CD14-positive monocyte (primary cell): ENCODE results near the gene NME7. TPM values are rescaled to one million over a fixed set of nuclear protein-coding genes. Genes with fewer than 3 reads are reported as not detected.

Experiments
- DNase-seq, 3 donors: peaks; one replicate each; pipeline ENCODE4 v3.0.0-alpha.2; 2011 to 2022
- H2AFZ ChIP-seq: 2 replicates; pipeline ENCODE4 v1.6.0; 2012; ENCODE audit warnings: mild to moderate bottlenecking, low read depth, low read length, inconsistent platforms; ENCODE audit not compliant: insufficient read depth, poor library complexity, severe bottlenecking
- H3K27ac ChIP-seq, 2 donors: 1 replicate in 1 of 2; 2 replicates in 1 of 2; pipeline ENCODE4 v1.5.1; 2012 to 2013; ENCODE audit warnings: low read length in 2 of 2, control low read depth in 1 of 2, inconsistent platforms in 1 of 2, low read depth in 1 of 2, mild to moderate bottlenecking in 1 of 2
- H3K27me3 ChIP-seq, 2 donors: one replicate each; pipeline versions ENCODE4 v1.6.0 to v1.6.1; 2011 to 2013; ENCODE audit warnings: low read length in 2 of 2; ENCODE audit not compliant: control insufficient read depth in 2 of 2, insufficient read depth in 2 of 2
- H3K36me3 ChIP-seq, 2 donors: replicated peaks in 1 of 2; 1 replicate in 1 of 2; 2 replicates in 1 of 2; pipeline versions ENCODE4 v1.5.1 to v1.6.1; 2012 to 2013; ENCODE audit warnings: low read length in 2 of 2, control low read depth in 1 of 2, inconsistent platforms in 1 of 2, mild to moderate bottlenecking in 1 of 2; ENCODE audit not compliant: insufficient read depth in 2 of 2, control insufficient read depth in 1 of 2
- H3K4me1 ChIP-seq, 2 donors: 1 replicate in 1 of 2; 2 replicates in 1 of 2; pipeline versions ENCODE4 v1.5.1 to v1.6.1; 2012 to 2013; ENCODE audit warnings: low read length in 2 of 2, control low read depth in 1 of 2, inconsistent platforms in 1 of 2, mild to moderate bottlenecking in 1 of 2, moderate library complexity in 1 of 2; ENCODE audit not compliant: insufficient read depth in 2 of 2, control insufficient read depth in 1 of 2
- H3K4me2 ChIP-seq: replicated peaks from 2 replicates; pipeline ENCODE3; 2012; ENCODE audit warnings: low read length, moderate library complexity, mild to moderate bottlenecking; ENCODE audit not compliant: poor library complexity, severe bottlenecking; ENCODE audit errors: extremely low read depth
- H3K4me3 ChIP-seq, 3 experiments: fragments of 200-600 bp in 1 of 3; sonication (generic) in 1 of 3; replicated peaks in 1 of 3; 1 replicate in 2 of 3; 2 replicates in 1 of 3; pipeline ENCODE4 v1.5.1; 2011 to 2013; ENCODE audit warnings: low read length in 3 of 3, mild to moderate bottlenecking in 3 of 3, control low read depth in 2 of 3, low read depth in 2 of 3, inconsistent platforms in 1 of 3, moderate library complexity in 1 of 3
- H3K79me2 ChIP-seq: 2 replicates; pipeline ENCODE4 v1.6.0; 2012; ENCODE audit warnings: mild to moderate bottlenecking, control low read depth, inconsistent platforms, low read length, moderate library complexity; ENCODE audit not compliant: insufficient read depth
- H3K9ac ChIP-seq: 2 replicates; pipeline ENCODE4 v1.6.0; 2017; ENCODE audit warnings: low read length, mild to moderate bottlenecking; ENCODE audit not compliant: insufficient read depth, poor library complexity, severe bottlenecking
- H3K9me3 ChIP-seq, 2 donors: replicated peaks in 1 of 2; 1 replicate in 1 of 2; 2 replicates in 1 of 2; pipeline versions ENCODE4 v1.5.1 to v1.6.1; 2012 to 2013; ENCODE audit warnings: low read length in 2 of 2, control low read depth in 1 of 2; ENCODE audit not compliant: control insufficient read depth in 1 of 2, insufficient read depth in 1 of 2
- H4K20me1 ChIP-seq: 2 replicates; pipeline ENCODE4 v1.6.0; 2012; ENCODE audit warnings: mild to moderate bottlenecking, low read length, control low read depth, moderate library complexity; ENCODE audit not compliant: insufficient read depth
- H3K27ac Mint-ChIP-seq, 7 donors: one replicate each; pipeline ENCODE4 v1.8.0; 2020; ENCODE audit warnings: mild to moderate bottlenecking in 7 of 7, mixed read lengths in 7 of 7, moderate library complexity in 6 of 7, inconsistent platforms in 2 of 7
- H3K27me3 Mint-ChIP-seq, 3 donors: one replicate each; pipeline ENCODE4 v1.8.0; 2021 to 2022; ENCODE audit warnings: low read depth in 3 of 3, mild to moderate bottlenecking in 3 of 3, mixed read lengths in 3 of 3, moderate library complexity in 3 of 3, inconsistent platforms in 1 of 3
- H3K36me3 Mint-ChIP-seq, 2 donors: one replicate each; pipeline ENCODE4 v1.8.0; 2020; ENCODE audit warnings: mixed read lengths in 2 of 2, inconsistent platforms in 1 of 2, mild to moderate bottlenecking in 1 of 2
- H3K4me1 Mint-ChIP-seq: one replicate; pipeline ENCODE4 v1.8.0; 2020; ENCODE audit warnings: mild to moderate bottlenecking, mixed read lengths
- H3K4me3 Mint-ChIP-seq, 2 donors: one replicate each; pipeline ENCODE4 v1.8.0; 2020; ENCODE audit warnings: mild to moderate bottlenecking in 2 of 2, mixed read lengths in 2 of 2, moderate library complexity in 1 of 2
- H3K9me3 Mint-ChIP-seq, 7 donors: one replicate each; pipeline ENCODE4 v1.8.0; 2020 to 2022; ENCODE audit warnings: mixed read lengths in 7 of 7, mild to moderate bottlenecking in 6 of 7, moderate library complexity in 6 of 7, inconsistent platforms in 2 of 7
- WGBS: methylation state at CpG from one replicate; pipeline ENCODE4 v1.1.5; 2013; ENCODE audit warnings: missing lambda C conversion rate; ENCODE audit not compliant: insufficient coverage; 5-methylcytosine and 5-hydroxymethylcytosine counted together
- intact Hi-C, 2 donors: fragments of 100-400 bp; cut with micrococcal nuclease; formaldehyde crosslinking; loops; one replicate each; pipeline versions ENCODE4 v1.15.0 to v1.15.1; 2023
- polyA plus RNA-seq, 3 donors: library from polyadenylated mRNA; depleted of rRNA in 1 of 3; unstranded in 2 of 3; stranded (reverse) in 1 of 3; fragments of 300-500 nt in 2 of 3; fragments of >200 nt in 1 of 3; fragmentation: Illumina TruSeq in 2 of 3; gene quantifications; 1 replicate in 2 of 3; 2 replicates in 1 of 3; pipeline ENCODE4 v1.2.3, GENCODE V29; 2012 to 2021
- TF ChIP-seq, protein P1 (sequence below): fragments of 200-600 bp; IDR thresholded peaks from one replicate; pipeline ENCODE4 v1.8.0; 2022; ENCODE audit warnings: antibody characterized with exemption, mild to moderate bottlenecking

Gene NME7
- polyA plus RNA-seq, 3 donors = 3.5 to 8.0 (median 6.0) TPM

DNA sequence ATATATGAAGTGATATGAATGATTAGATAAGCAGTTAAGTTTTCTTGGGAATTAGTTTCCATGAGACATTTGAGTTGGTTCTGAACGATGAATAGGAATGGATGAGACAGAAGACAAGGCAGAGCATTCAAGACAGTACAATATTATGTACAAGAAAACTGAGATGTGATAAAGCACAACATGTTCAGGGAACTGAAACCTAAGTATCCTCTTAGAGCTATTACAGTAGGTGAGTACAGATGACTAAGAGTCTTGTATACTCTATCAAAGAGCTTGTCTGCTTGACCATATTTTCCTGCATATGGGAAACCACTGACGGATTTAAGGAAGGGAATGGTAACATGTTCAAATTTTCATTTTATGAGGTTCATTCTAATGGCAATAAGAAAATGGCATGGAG is 61.6 kb downstream of the NME7 start:
- Histone ChIP-seq H2AFZ (no peak overlapping the region), H3K4me3 (no peak overlapping the region), H3K9me3 (no peaks in the 10 kb centered on the region), H3K4me2 (no peak overlapping the region), H3K9ac (no peak overlapping the region), H3K79me2 (no peaks in the 10 kb centered on the region), H3K36me3 (no peaks in the 10 kb centered on the region), H3K27ac (no peak overlapping the region), H4K20me1 (no peaks in the 10 kb centered on the region), H3K4me1 (peaks cover 0 to 5% of the 10 kb centered on the region in 2 donors), H3K27me3 (no peaks in the 10 kb centered on the region)
- Mint-ChIP-seq H3K27ac (no peak overlapping the region), H3K4me3 (no peak overlapping the region), H3K27me3 (no peaks in the 10 kb centered on the region), H3K9me3 (peaks cover 0 to 3% (median 0%) of the 10 kb centered on the region in 7 donors), H3K4me1 (peaks cover 8% of the 10 kb centered on the region), H3K36me3 (peaks cover 0 to 4% of the 10 kb centered on the region in 2 donors)
- intact Hi-C loops = no loop called here
- TF ChIP-seq, protein P1, sequence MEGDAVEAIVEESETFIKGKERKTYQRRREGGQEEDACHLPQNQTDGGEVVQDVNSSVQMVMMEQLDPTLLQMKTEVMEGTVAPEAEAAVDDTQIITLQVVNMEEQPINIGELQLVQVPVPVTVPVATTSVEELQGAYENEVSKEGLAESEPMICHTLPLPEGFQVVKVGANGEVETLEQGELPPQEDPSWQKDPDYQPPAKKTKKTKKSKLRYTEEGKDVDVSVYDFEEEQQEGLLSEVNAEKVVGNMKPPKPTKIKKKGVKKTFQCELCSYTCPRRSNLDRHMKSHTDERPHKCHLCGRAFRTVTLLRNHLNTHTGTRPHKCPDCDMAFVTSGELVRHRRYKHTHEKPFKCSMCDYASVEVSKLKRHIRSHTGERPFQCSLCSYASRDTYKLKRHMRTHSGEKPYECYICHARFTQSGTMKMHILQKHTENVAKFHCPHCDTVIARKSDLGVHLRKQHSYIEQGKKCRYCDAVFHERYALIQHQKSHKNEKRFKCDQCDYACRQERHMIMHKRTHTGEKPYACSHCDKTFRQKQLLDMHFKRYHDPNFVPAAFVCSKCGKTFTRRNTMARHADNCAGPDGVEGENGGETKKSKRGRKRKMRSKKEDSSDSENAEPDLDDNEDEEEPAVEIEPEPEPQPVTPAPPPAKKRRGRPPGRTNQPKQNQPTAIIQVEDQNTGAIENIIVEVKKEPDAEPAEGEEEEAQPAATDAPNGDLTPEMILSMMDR = no peak
- DNase-seq = no peak
- 67% methylated on average over 1 of the region's 2 CpGs for WGBS

DNA sequence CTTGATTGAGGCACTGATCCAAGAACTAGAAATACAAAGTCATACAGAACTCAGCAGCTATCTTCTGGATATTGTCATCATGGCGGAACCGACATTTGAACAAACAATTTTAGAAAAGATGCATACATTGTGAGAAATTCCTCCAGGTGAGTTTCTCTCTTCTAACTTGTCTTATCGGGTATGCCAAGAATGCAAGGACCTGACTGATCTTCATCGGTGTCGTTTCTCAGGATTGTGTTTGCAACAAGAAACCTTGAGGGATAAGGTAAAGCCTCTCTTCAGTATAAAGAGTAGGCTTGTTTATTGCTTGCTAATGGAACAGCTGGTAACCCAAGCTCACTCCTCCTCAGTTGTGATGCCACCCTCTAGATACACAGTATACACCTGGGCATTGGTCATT is 62.2 kb downstream of the NME7 start:
- no peak for DNase-seq
- Histone ChIP-seq H2AFZ (no peak overlapping the region), H4K20me1 (no peaks in the 10 kb centered on the region), H3K27ac (no peak overlapping the region), H3K9ac (no peak overlapping the region), H3K4me3 (no peak overlapping the region), H3K79me2 (no peaks in the 10 kb centered on the region), H3K4me1 (peaks cover 0 to 5% of the 10 kb centered on the region in 2 donors), H3K9me3 (no peaks in the 10 kb centered on the region), H3K4me2 (no peak overlapping the region), H3K36me3 (no peaks in the 10 kb centered on the region), H3K27me3 (no peaks in the 10 kb centered on the region)
- Mint-ChIP-seq H3K36me3 (peaks cover 0 to 4% of the 10 kb centered on the region in 2 donors), H3K9me3 (peaks cover 0 to 3% (median 0%) of the 10 kb centered on the region in 7 donors), H3K27ac (no peak overlapping the region), H3K27me3 (no peaks in the 10 kb centered on the region), H3K4me3 (no peak overlapping the region), H3K4me1 (peaks cover 8% of the 10 kb centered on the region)
- TF ChIP-seq, protein P1 = no peak
- no CpG with 5 or more reads among the region's 5 CpGs for WGBS
- intact Hi-C loops = no loop called here
